Measurements from ENCODE around the gene ZNF732. TPM values are rescaled to one million over a fixed set of nuclear protein-coding genes. Genes with fewer than 3 reads are reported as not detected.

Gene ZNF732
- total RNA-seq, 1 donor = 0.72 TPM

- Histone ChIP-seq H4K20me1 (ENCODE audit: insufficient read depth, low read length) (peaks cover 4% of the 10 kb centered on the region), H3K4me2 (ENCODE audit: insufficient read depth, low read length) (peak within 1 kb of the TSS; percentile 96), H3K27ac (ENCODE audit: low read depth, low read length) (peak within 1 kb of the TSS; percentile 98), H2AFZ (ENCODE audit: low read length) (peak within 1 kb of the TSS; percentile 97), H3K79me2 (ENCODE audit: insufficient read depth, low read length) (peaks cover 44% of the 10 kb centered on the region), H3K36me3 (ENCODE audit: insufficient read depth, low read length) (no peaks in the 10 kb centered on the region), H3K4me3 (ENCODE audit: insufficient read depth, low read length) (peak within 1 kb of the TSS; percentile 97), H3K4me1 (ENCODE audit: insufficient read depth, low read length) (peaks cover 7% of the 10 kb centered on the region), H3K27me3 (ENCODE audit: insufficient read depth, low read length) (no peaks in the 10 kb centered on the region), H3K9me3 (ENCODE audit: low read depth, low read length) (no peaks in the 10 kb centered on the region)
- no peak for TF ChIP-seq CTCF (IDR thresholded peaks at IDR 0.05; ENCODE audit: extremely low read depth, low read depth, low read length)
- DNase-seq (ENCODE audit: insufficient read length, low spot score, missing footprints) = peak; percentile 100
These were observed 32.1 kb upstream of the ZNF732 start, which contains the start of gene ZNF141 for GRCh38 chr4:337143-337931. Gene ZNF141 (plus strand): TSS chr4:337814. CDS start chr4:337984, 170 bp downstream.

GRCh38 chr4:336893-337142 is 31.5 kb upstream of the ZNF732 start:
- no peak for DNase-seq (ENCODE audit: insufficient read length, low spot score, missing footprints)
- Histone ChIP-seq H3K4me3 (ENCODE audit: insufficient read depth, low read length) (peak overlapping the region; percentile 97), H2AFZ (ENCODE audit: low read length) (peak overlapping the region; percentile 97), H3K27ac (ENCODE audit: low read depth, low read length) (peak overlapping the region; percentile 98), H3K4me2 (ENCODE audit: insufficient read depth, low read length) (peak overlapping the region; percentile 96), H4K20me1 (ENCODE audit: insufficient read depth, low read length) (peaks cover 4% of the 10 kb centered on the region), H3K4me1 (ENCODE audit: insufficient read depth, low read length) (peaks cover 7% of the 10 kb centered on the region), H3K36me3 (ENCODE audit: insufficient read depth, low read length) (no peaks in the 10 kb centered on the region), H3K27me3 (ENCODE audit: insufficient read depth, low read length) (no peaks in the 10 kb centered on the region), H3K79me2 (ENCODE audit: insufficient read depth, low read length) (peaks cover 39% of the 10 kb centered on the region), H3K9me3 (ENCODE audit: low read depth, low read length) (no peaks in the 10 kb centered on the region)
- no peak for TF ChIP-seq CTCF (IDR thresholded peaks at IDR 0.05; ENCODE audit: extremely low read depth, low read depth, low read length)

DNA sequence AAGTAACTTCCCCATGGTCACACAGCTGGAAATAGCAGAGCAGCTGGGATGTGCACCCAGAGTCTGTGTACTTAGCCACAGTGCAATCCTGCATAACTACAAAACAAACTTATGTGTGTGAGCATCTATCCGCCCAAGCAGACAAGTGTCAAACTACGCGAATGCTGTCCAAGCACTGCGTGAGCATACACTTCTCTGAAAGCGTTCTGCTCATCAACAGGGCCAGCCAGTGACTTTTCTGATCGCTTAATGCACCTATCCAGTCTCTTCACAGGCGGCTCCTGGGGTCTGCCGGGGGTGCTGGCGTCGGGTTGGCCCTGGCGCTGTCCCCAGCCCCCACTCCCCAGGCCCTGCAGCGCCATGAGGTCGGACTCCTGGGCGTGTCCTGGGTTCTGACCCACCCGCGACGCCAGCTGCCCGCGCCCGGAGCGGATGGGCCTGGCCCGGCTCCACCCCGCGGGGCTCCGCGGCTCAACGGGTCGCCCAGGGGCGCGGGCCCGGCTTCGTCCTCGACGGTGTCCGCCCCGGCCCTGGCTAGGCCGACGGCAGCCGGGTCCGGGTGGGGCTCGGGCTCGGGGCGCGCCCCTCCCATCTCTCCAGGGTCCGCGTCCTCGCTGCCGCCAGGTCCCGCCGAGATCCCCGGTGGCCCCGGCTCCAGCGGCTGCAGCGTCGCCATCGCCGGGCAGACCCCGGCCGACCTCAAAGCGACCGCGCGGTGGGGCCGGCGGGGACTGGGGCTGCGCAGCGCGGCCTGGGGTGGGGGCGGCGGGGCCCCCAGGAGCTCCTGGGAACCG is 31.0 kb upstream of the ZNF732 start:
- DNase-seq (ENCODE audit: insufficient read length, low spot score, missing footprints) = peak; percentile 77
- H3K79me2 ChIP-seq (ENCODE audit: insufficient read depth, low read length) = peaks cover 35% of the 10 kb centered on the region
- peak overlapping the region; percentile 97 for H3K4me3 ChIP-seq (ENCODE audit: insufficient read depth, low read length)
- no peaks in the 10 kb centered on the region for H3K27me3 ChIP-seq (ENCODE audit: insufficient read depth, low read length)
- peak overlapping the region; percentile 96 for H3K4me2 ChIP-seq (ENCODE audit: insufficient read depth, low read length)
- no peaks in the 10 kb centered on the region for H3K36me3 ChIP-seq (ENCODE audit: insufficient read depth, low read length)
- H3K9me3 ChIP-seq (ENCODE audit: low read depth, low read length) = no peaks in the 10 kb centered on the region
- peaks cover 4% of the 10 kb centered on the region for H4K20me1 ChIP-seq (ENCODE audit: insufficient read depth, low read length)
- H3K27ac ChIP-seq (ENCODE audit: low read depth, low read length) = peak overlapping the region; percentile 98
- H2AFZ ChIP-seq (ENCODE audit: low read length) = peak overlapping the region; percentile 97
- no peak for TF ChIP-seq CTCF (IDR thresholded peaks at IDR 0.05; ENCODE audit: extremely low read depth, low read depth, low read length)
- peaks cover 7% of the 10 kb centered on the region for H3K4me1 ChIP-seq (ENCODE audit: insufficient read depth, low read length)

- H4K20me1 ChIP-seq (ENCODE audit: insufficient read depth, low read length) = peaks cover 4% of the 10 kb centered on the region
- H3K9me3 ChIP-seq (ENCODE audit: low read depth, low read length) = no peaks in the 10 kb centered on the region
- H3K4me3 ChIP-seq (ENCODE audit: insufficient read depth, low read length) = no peak overlapping the region
- H3K4me2 ChIP-seq (ENCODE audit: insufficient read depth, low read length) = no peak overlapping the region
- peak; percentile 39 for DNase-seq (ENCODE audit: insufficient read length, low spot score, missing footprints)
- H3K79me2 ChIP-seq (ENCODE audit: insufficient read depth, low read length) = peaks cover 27% of the 10 kb centered on the region
- H3K27ac ChIP-seq (ENCODE audit: low read depth, low read length) = no peak overlapping the region
- no peak for TF ChIP-seq CTCF (IDR thresholded peaks at IDR 0.05; ENCODE audit: extremely low read depth, low read depth, low read length)
- H3K27me3 ChIP-seq (ENCODE audit: insufficient read depth, low read length) = no peaks in the 10 kb centered on the region
- peaks cover 7% of the 10 kb centered on the region for H3K4me1 ChIP-seq (ENCODE audit: insufficient read depth, low read length)
- H3K36me3 ChIP-seq (ENCODE audit: insufficient read depth, low read length) = no peaks in the 10 kb centered on the region
- no peak overlapping the region for H2AFZ ChIP-seq (ENCODE audit: low read length)
These were observed 30.2 kb upstream of the ZNF732 start for GRCh38 chr4:335515-335914.

Measured in osteoblast (primary cell).